HL-60 (cell line): ENCODE results near the gene NR2F1-AS1.
"Not testable (repeated sequence)": the region's sequence is repeated elsewhere in the genome, so short reads cannot be mapped to it uniquely, and the experiment has no call there.

Source experiments
- CTCF ChIP-seq: IDR thresholded peaks from one replicate; pipeline ENCODE4 v1.5.1; 2011; ENCODE audit warnings: low read length, control low read depth, inconsistent platforms; ENCODE audit not compliant: insufficient read depth
- POLR2AphosphoS5 ChIP-seq: IDR thresholded peaks from 2 replicates; pipeline ENCODE4 v1.6.1; 2012; ENCODE audit warnings: low read depth
- REST ChIP-seq: IDR thresholded peaks from 2 replicates; pipeline ENCODE4 v1.6.1; 2012; ENCODE audit warnings: low read depth; ENCODE audit not compliant: insufficient replicate concordance

- not testable (repeated sequence) for TF ChIP-seq CTCF, POLR2AphosphoS5, REST
Measured at GRCh38 chr5:93456796-93457195, 124.2 kb downstream of the NR2F1-AS1 start.
